T-helper 2 cell treated with Interferon-gamma antibody and Interleukin-4, amounts not matched to agents 5 μg/mL and 100 μg/mL, for 36 hours (primary cell): ENCODE measurements around the gene HMGA1.
A peak's percentile ranks its signal among the peaks of the same experiment; 100 is the strongest.

Experiments used
- DNase-seq: peaks from one replicate; pipeline ENCODE4 v3.0.0; 2021; ENCODE audit warnings: low spot score
- H3K27ac Mint-ChIP-seq: one replicate; pipeline ENCODE4 v1.8.0; 2021; ENCODE audit warnings: mild to moderate bottlenecking, mixed read lengths
- H3K27me3 Mint-ChIP-seq: one replicate; pipeline ENCODE4 v1.8.0; 2021; ENCODE audit warnings: low read depth, mixed read lengths
- H3K36me3 Mint-ChIP-seq: one replicate; pipeline ENCODE4 v1.8.0; 2021; ENCODE audit warnings: low read depth, mixed read lengths
- H3K4me1 Mint-ChIP-seq: one replicate; pipeline ENCODE4 v1.8.0; 2021; ENCODE audit warnings: low read depth, mixed read lengths
- H3K4me3 Mint-ChIP-seq: one replicate; pipeline ENCODE4 v1.8.0; 2022; ENCODE audit warnings: mild to moderate bottlenecking, moderate library complexity, mixed read lengths
- H3K9me3 Mint-ChIP-seq: one replicate; pipeline ENCODE4 v1.8.0; 2021; ENCODE audit warnings: mixed read lengths

HMGA1 gene

DNA sequence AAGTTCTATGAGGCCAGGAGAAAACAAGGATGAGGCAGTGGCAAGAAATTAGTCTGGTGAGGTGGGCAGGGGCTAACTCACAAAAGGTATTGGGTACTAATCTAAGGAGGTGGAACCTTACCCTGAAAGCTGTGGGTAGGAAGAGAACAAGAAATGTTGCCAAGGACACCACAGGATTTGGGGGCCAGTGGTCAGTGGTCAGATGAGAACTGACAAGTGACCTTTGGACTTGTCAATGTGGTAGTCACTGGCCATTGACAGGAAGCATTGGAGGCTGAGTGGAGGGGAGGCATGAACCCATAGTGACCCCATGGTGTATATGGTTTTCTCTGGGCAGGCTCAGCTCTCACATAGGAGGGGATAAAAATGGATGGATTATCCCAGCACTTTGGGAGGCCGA, 37.5 kb downstream of the HMGA1 start:
- no peak for DNase-seq
- H3K27me3 Mint-ChIP-seq = no peaks in the 10 kb centered on the region
- H3K4me3 Mint-ChIP-seq = no peak overlapping the region
- peaks cover 2% of the 10 kb centered on the region for H3K4me1 Mint-ChIP-seq
- H3K9me3 Mint-ChIP-seq = no peaks in the 10 kb centered on the region
- no peaks in the 10 kb centered on the region for H3K36me3 Mint-ChIP-seq
- H3K27ac Mint-ChIP-seq = no peak overlapping the region

GRCh38 chr6:34275128-34275804, 38.6 kb downstream of the HMGA1 start:
- H3K27ac Mint-ChIP-seq = no peak overlapping the region
- H3K4me1 Mint-ChIP-seq = peaks cover 3% of the 10 kb centered on the region
- no peak overlapping the region for H3K4me3 Mint-ChIP-seq
- no peak for DNase-seq
- H3K36me3 Mint-ChIP-seq = no peaks in the 10 kb centered on the region
- H3K27me3 Mint-ChIP-seq = no peaks in the 10 kb centered on the region
- H3K9me3 Mint-ChIP-seq = no peaks in the 10 kb centered on the region

DNA sequence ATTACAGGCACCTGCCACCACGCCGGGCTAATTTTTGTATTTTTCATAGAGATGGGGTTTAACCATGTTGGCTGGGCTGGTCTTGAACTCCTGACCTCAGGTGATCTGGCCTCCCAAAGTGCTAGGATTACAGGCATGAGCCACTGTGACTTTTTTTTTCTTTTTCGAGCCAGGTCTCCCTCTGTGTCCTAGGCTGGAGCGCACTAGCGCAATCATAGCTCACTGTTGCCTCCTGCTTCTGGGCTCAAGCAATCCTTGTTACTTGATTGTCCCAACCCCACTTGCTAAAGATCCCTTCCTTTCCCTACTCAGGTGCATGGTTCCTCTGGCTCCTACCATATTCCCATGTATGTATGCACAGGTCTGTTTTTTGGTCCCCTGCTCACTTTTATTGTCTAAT, 39.5 kb downstream of the HMGA1 start:
- H3K36me3 Mint-ChIP-seq = no peaks in the 10 kb centered on the region
- H3K4me1 Mint-ChIP-seq = peaks cover 3% of the 10 kb centered on the region
- no peak overlapping the region for H3K27ac Mint-ChIP-seq

DNA sequence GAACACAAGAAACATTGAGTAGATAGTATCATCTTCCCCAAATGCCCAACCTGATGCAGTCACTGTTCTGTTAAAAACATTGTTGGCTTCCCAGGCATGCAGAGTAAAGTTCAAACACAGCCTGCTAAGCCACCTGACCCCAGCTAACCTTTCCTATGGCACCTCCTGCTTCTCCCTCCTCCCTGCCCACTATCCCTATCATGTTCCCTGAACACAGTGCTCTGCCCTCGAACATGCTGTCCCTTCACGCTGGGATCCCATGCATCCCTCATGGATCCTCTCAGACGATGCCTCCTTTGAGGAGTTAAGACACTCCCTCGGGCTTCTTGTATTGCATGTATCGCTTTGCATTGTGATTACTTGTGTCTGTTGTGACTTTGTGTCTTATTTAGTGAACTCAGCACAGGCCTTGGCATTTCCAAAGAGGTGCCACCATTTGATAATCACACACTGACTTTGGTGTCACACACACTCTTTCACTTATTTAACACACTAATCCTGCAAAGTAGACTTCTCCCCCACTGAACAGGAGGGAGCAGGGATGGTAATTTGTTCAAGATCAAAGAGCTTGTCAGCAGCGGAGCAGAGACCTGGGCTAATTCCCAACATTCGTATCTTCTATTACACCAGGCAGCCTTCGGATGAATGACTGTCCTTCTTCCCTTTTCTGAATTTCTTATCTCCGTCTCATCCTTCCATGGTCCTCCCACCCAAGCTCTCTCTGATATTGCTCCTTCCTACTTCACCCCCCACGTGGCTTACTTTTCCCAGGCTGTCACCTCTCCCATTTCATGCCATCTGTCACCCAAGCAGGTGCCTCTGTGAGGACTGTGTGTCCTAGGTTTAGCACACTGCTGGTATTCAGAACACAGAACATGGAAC, 40.4 kb downstream of the HMGA1 start:
- Mint-ChIP-seq H3K9me3 (no peaks in the 10 kb centered on the region), H3K27ac (no peak overlapping the region), H3K4me3 (no peak overlapping the region), H3K27me3 (no peaks in the 10 kb centered on the region), H3K4me1 (peaks cover 3% of the 10 kb centered on the region), H3K36me3 (no peaks in the 10 kb centered on the region)
- no peak for DNase-seq

More for the DNA sequence above, 39.5 kb downstream of the HMGA1 start:
- no peaks in the 10 kb centered on the region for H3K27me3 Mint-ChIP-seq
- no peaks in the 10 kb centered on the region for H3K9me3 Mint-ChIP-seq
- no peak for DNase-seq
- H3K4me3 Mint-ChIP-seq = no peak overlapping the region

DNA sequence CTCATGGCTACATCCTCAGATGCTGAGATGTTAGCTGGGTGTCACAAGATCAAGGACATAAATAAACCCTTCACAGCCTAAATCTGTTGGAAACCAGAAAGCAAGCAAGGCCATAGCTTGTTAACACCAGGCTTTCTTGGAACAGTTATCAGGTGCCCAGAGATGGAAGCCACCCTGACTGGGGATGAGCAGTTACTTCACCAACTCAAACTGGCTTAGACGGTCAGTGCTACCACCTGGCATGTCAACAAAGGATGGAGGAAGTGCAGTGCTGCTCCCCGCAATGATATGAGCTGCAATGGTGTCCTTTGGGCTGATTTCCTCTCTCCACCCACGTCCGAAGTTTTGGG, 41.1 kb downstream of the HMGA1 start:
- H3K4me1 Mint-ChIP-seq = peaks cover 3% of the 10 kb centered on the region
- H3K27me3 Mint-ChIP-seq = no peaks in the 10 kb centered on the region
- H3K36me3 Mint-ChIP-seq = no peaks in the 10 kb centered on the region
- no peak overlapping the region for H3K4me3 Mint-ChIP-seq
- no peak for DNase-seq
- H3K9me3 Mint-ChIP-seq = no peaks in the 10 kb centered on the region
- H3K27ac Mint-ChIP-seq = no peak overlapping the region

DNA sequence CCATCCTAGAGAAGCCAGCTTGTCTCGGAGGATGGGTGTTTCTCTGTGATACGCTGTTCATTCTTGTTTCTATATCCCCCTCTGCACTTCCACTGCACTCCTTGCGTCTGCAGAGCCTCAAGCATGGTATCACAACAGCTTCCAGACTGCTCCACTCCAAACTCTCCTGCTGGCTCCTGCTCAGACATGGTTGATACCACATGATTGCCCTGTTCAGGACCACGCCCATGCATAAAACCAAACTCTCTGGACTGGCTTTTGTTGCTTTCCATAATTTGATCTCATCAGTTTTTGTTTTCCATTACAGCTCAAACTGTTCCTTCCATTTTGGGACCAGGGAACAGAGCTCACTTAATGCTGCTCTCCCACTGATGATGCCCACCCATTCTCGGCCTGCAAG, 42.2 kb downstream of the HMGA1 start:
- no peak for DNase-seq
- H3K4me1 Mint-ChIP-seq = peaks cover 3% of the 10 kb centered on the region
- H3K4me3 Mint-ChIP-seq = no peak overlapping the region
- H3K9me3 Mint-ChIP-seq = no peaks in the 10 kb centered on the region
- H3K27me3 Mint-ChIP-seq = no peaks in the 10 kb centered on the region
- H3K27ac Mint-ChIP-seq = no peak overlapping the region
- H3K36me3 Mint-ChIP-seq = peaks cover 1% of the 10 kb centered on the region

DNA sequence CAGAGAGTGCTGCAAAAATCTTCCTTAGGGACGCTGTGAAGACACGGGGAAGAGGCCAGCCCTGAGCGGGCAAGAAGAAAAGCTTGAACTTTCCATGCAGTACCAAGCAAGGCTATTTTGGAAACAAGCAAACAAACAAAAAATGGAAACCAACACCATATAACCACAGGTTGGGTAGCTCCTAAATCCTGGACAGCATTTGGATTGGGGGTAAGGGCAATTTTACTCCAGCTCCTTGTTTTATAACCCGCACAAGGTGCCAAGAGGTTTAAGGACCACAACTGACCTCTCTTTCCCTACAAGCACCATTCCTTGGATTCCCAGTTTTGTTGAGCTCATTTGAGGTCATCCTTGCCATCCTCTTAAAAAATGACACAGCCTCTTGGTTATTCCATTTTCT, 43.5 kb downstream of the HMGA1 start:
- peaks cover 9% of the 10 kb centered on the region for H3K36me3 Mint-ChIP-seq
- no peak overlapping the region for H3K27ac Mint-ChIP-seq
- H3K4me1 Mint-ChIP-seq = peaks cover 9% of the 10 kb centered on the region
- H3K4me3 Mint-ChIP-seq = no peak overlapping the region
- DNase-seq = no peak
- H3K27me3 Mint-ChIP-seq = no peaks in the 10 kb centered on the region
- H3K9me3 Mint-ChIP-seq = no peaks in the 10 kb centered on the region

DNA sequence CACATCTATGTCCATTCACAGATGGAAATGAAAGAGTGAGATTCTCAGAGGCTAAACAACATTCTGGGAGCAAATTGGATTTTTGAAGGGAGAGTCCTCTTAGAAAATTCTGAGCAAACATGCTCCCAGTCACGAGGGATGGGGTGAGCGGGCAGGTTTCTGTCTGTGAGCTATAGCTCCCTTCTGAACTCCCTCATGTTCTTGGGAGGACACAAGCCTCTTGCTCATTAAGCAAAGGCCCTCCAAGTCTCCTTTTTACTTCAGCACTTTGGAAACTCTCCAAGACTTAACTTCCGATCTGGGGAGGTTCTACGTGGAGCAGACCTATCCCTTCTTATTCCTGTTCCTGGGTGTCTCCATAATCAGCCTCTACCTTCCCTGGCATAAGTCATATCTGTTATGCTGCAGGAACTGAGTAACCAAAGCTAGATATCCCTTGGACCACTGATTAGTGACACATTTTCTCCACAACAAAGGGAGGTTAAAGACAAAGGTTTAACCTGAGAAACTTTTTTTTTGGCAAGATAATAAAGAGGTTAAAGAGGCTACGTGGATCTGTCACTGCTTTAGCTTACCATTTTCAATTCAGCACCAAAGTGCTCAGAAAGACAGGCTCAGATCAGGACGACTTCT, 45.1 kb downstream of the HMGA1 start:
- Mint-ChIP-seq H3K27me3 (no peaks in the 10 kb centered on the region), H3K4me1 (peaks cover 9% of the 10 kb centered on the region), H3K4me3 (no peak overlapping the region), H3K36me3 (peaks cover 18% of the 10 kb centered on the region), H3K9me3 (no peaks in the 10 kb centered on the region), H3K27ac (no peak overlapping the region)
- DNase-seq = no peak

DNA sequence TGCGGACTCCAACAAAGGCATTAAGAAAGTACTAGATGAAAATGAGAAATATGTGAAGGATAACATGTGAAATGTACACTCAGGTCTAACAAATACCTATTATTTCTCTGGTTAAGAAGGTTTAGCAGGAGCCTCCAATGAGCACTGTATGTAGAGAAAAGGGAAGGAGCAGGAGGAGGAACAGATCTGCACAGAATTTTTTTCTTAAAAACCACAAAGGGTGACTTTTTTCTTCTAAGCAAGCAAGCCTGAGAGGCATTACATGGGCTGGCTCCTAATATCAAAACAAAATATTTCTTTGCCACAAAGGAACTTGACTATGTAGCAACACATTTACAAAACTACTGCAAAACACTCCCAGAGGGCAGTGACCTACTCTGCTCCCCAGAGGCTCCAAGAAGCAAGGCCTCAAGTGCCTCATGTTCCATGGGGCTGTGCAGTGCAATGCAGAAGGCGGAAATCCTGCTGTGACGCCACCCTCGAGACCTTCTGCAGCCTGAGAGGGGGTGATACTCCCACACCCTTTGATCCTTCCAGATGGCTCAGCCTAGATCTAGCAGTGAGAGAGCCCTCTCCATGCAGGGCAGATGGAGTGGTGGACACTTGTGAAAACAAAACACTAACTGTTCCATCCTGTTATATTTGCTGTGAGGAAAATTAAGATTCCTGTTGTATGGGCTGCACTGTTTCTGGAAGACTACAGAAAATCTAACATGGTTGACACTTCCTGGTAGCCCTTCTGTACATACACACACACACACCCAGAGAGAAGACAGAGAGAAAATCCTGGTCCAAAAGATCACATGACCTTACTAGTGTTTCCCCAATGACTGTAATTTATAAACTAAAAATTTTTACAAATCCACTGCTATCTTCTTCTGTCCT, 48.1 kb downstream of the HMGA1 start:
- H3K27ac Mint-ChIP-seq = peak overlapping the region; percentile 66
- peaks cover 19% of the 10 kb centered on the region for H3K4me1 Mint-ChIP-seq
- H3K27me3 Mint-ChIP-seq = no peaks in the 10 kb centered on the region
- peaks cover 32% of the 10 kb centered on the region for H3K36me3 Mint-ChIP-seq
- H3K9me3 Mint-ChIP-seq = no peaks in the 10 kb centered on the region
- no peak overlapping the region for H3K4me3 Mint-ChIP-seq
- no peak for DNase-seq

GRCh38 chr6:34285448-34286164, 48.9 kb downstream of the HMGA1 start:
- no peaks in the 10 kb centered on the region for H3K9me3 Mint-ChIP-seq
- H3K27ac Mint-ChIP-seq = no peak overlapping the region
- H3K27me3 Mint-ChIP-seq = no peaks in the 10 kb centered on the region
- H3K36me3 Mint-ChIP-seq = peaks cover 32% of the 10 kb centered on the region
- DNase-seq = no peak
- H3K4me3 Mint-ChIP-seq = no peak overlapping the region
- peaks cover 20% of the 10 kb centered on the region for H3K4me1 Mint-ChIP-seq

DNA sequence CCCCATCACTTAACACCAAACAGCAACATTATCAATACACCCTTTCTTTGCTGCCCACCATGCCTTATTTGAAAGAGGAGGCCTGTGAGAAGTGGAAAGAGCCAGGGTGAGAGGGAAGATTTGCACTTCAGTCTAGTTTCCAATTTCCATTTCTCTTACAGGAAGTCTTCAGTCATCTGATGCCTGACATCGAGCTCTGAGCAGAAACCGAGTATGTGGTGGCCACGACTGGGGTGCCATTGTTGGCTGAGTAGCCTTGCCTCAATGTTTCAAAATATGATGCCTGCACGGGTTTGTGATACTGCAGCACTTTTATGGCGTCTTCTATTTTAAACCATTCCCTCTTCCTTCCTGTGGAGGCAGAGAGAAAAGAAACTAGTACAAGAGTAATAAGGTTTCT, 51.9 kb downstream of the HMGA1 start:
- peak; percentile 17 for DNase-seq
- Mint-ChIP-seq H3K4me3 (peak overlapping the region; percentile 21), H3K27me3 (no peaks in the 10 kb centered on the region), H3K36me3 (peaks cover 43% of the 10 kb centered on the region), H3K9me3 (no peaks in the 10 kb centered on the region), H3K4me1 (peaks cover 20% of the 10 kb centered on the region), H3K27ac (no peak overlapping the region)

GRCh38 chr6:34289137-34289536, 52.5 kb downstream of the HMGA1 start:
- Mint-ChIP-seq H3K4me1 (peaks cover 20% of the 10 kb centered on the region), H3K27me3 (no peaks in the 10 kb centered on the region), H3K27ac (peak overlapping the region; percentile 45), H3K36me3 (peaks cover 44% of the 10 kb centered on the region), H3K4me3 (peak overlapping the region; percentile 21), H3K9me3 (no peaks in the 10 kb centered on the region)
- no peak for DNase-seq

GRCh38 chr6:34292954-34293353, 56.3 kb downstream of the HMGA1 start:
- H3K27ac Mint-ChIP-seq = no peak overlapping the region

More at GRCh38 chr6:34292954-34293353, 56.3 kb downstream of the HMGA1 start:
- no peak for DNase-seq
- H3K36me3 Mint-ChIP-seq = peaks cover 28% of the 10 kb centered on the region
- no peak overlapping the region for H3K4me3 Mint-ChIP-seq
- H3K27me3 Mint-ChIP-seq = no peaks in the 10 kb centered on the region
- H3K9me3 Mint-ChIP-seq = no peaks in the 10 kb centered on the region
- H3K4me1 Mint-ChIP-seq = peaks cover 24% of the 10 kb centered on the region
